Mesendoderm (in vitro differentiated cells): ENCODE results near the gene C10orf95.
A peak's percentile ranks its signal among the peaks of the same experiment; 100 is the strongest.

ENCODE experiments used
- DNase-seq: peaks from one replicate; pipeline ENCODE4 v3.0.0; 2013
- H2AK5ac ChIP-seq: 2 replicates; pipeline ENCODE4 v1.6.1; 2013; ENCODE audit warnings: low read length, inconsistent platforms
- H2BK120ac ChIP-seq: 2 replicates; pipeline ENCODE4 v1.6.1; 2013; ENCODE audit warnings: low read depth, mild to moderate bottlenecking, low read length, moderate library complexity, mixed read lengths
- H2BK15ac ChIP-seq: replicated peaks from 2 replicates; pipeline ENCODE4 v1.6.1; 2013; ENCODE audit warnings: low read depth, mild to moderate bottlenecking, moderate library complexity
- H2BK5ac ChIP-seq: 2 replicates; pipeline ENCODE4 v1.6.1; 2013; ENCODE audit warnings: low read length, inconsistent platforms
- H3K18ac ChIP-seq: 2 replicates; pipeline ENCODE4 v1.6.1; 2013; ENCODE audit warnings: mild to moderate bottlenecking, low read length, mixed read lengths
- H3K23ac ChIP-seq: one replicate; pipeline ENCODE4 v1.6.1; 2013; ENCODE audit warnings: low read length
- H3K27ac ChIP-seq: 2 replicates; pipeline ENCODE4 v1.5.1; 2013; ENCODE audit warnings: low read depth, mild to moderate bottlenecking, inconsistent platforms, low read length, moderate library complexity
- H3K27me3 ChIP-seq: 2 replicates; pipeline ENCODE4 v1.6.1; 2013; ENCODE audit warnings: low read length, control low read depth, mild to moderate bottlenecking, inconsistent platforms; ENCODE audit not compliant: insufficient read depth, poor library complexity
- H3K36me3 ChIP-seq: 2 replicates; pipeline ENCODE4 v1.6.1; 2013; ENCODE audit warnings: low read length, inconsistent platforms; ENCODE audit not compliant: control insufficient read depth, insufficient read depth
- H3K4ac ChIP-seq: one replicate; pipeline ENCODE4 v1.6.1; 2013; ENCODE audit warnings: low read depth, mild to moderate bottlenecking, low read length, moderate library complexity
- H3K4me1 ChIP-seq: 2 replicates; pipeline ENCODE4 v1.6.1; 2013; ENCODE audit warnings: low read depth, low read length, inconsistent platforms; ENCODE audit not compliant: control insufficient read depth
- H3K4me2 ChIP-seq: 2 replicates; pipeline ENCODE4 v1.6.1; 2013; ENCODE audit warnings: low read length
- H3K4me3 ChIP-seq: 2 replicates; pipeline ENCODE4 v1.5.1; 2013; ENCODE audit warnings: mild to moderate bottlenecking, low read length
- H3K56ac ChIP-seq: one replicate; pipeline ENCODE4 v1.6.1; 2013; ENCODE audit warnings: low read length
- H3K79me1 ChIP-seq: 2 replicates; pipeline ENCODE4 v1.6.1; 2013; ENCODE audit warnings: low read length, inconsistent platforms
- H3K79me2 ChIP-seq: 2 replicates; pipeline ENCODE4 v1.6.1; 2013; ENCODE audit warnings: mild to moderate bottlenecking, low read length; ENCODE audit not compliant: control insufficient read depth, insufficient read depth
- H3K9ac ChIP-seq: 2 replicates; pipeline ENCODE4 v1.6.1; 2013; ENCODE audit warnings: low read length, inconsistent platforms
- H4K5ac ChIP-seq: one replicate; pipeline ENCODE4 v1.6.1; 2013; ENCODE audit warnings: low read length
- H4K8ac ChIP-seq: one replicate; pipeline ENCODE4 v1.6.1; 2013; ENCODE audit warnings: low read depth, mild to moderate bottlenecking, control low read depth, low read length, moderate library complexity
- WGBS: extraction: QIAGEN DNeasy Blood & Tissue Kit; methylation state at CpG from one replicate; pipeline ENCODE4 v1.1.7; 2013; ENCODE audit warnings: low lambda C conversion rate, missing lambda C conversion rate; ENCODE audit not compliant: insufficient coverage; ENCODE audit errors: extremely low coverage; 5-methylcytosine and 5-hydroxymethylcytosine counted together

C10orf95 gene

GRCh38 chr10:102410429-102411073 lies 40.8 kb downstream of the C10orf95 start:
- no peak overlapping the region for H3K18ac ChIP-seq
- H3K4me2 ChIP-seq: peak overlapping the region; percentile 25
- H3K27me3 ChIP-seq: peaks cover 32% of the 10 kb centered on the region
- no peak overlapping the region for H3K4me3 ChIP-seq
- no peaks in the 10 kb centered on the region for H3K4me1 ChIP-seq
- no peaks in the 10 kb centered on the region for H3K36me3 ChIP-seq
- H4K8ac ChIP-seq: no peak overlapping the region
- no peak for DNase-seq
- no peaks in the 10 kb centered on the region for H3K79me1 ChIP-seq
- no peak overlapping the region for H2BK120ac ChIP-seq
- peak overlapping the region; percentile 11 for H3K23ac ChIP-seq
- no peak overlapping the region for H2BK5ac ChIP-seq
- no CpG with 5 or more reads among the region's 48 CpGs for WGBS
- no peak overlapping the region for H2BK15ac ChIP-seq
- no peak overlapping the region for H3K27ac ChIP-seq
- H3K4ac ChIP-seq: no peak overlapping the region
- H3K9ac ChIP-seq: peak overlapping the region; percentile 48
- no peaks in the 10 kb centered on the region for H3K79me2 ChIP-seq
- H2AK5ac ChIP-seq: no peak overlapping the region
- H3K56ac ChIP-seq: peak overlapping the region; percentile 54
- no peak overlapping the region for H4K5ac ChIP-seq

GRCh38 chr10:102409604-102410428 lies 41.5 kb downstream of the C10orf95 start:
- H3K56ac ChIP-seq: peak overlapping the region; percentile 54
- H3K79me2 ChIP-seq: no peaks in the 10 kb centered on the region
- WGBS: no CpG with 5 or more reads among the region's 24 CpGs
- peaks cover 32% of the 10 kb centered on the region for H3K27me3 ChIP-seq
- peak overlapping the region; percentile 11 for H3K23ac ChIP-seq
- no peak overlapping the region for H2AK5ac ChIP-seq
- H3K4me2 ChIP-seq: peak overlapping the region; percentile 36
- no peaks in the 10 kb centered on the region for H3K79me1 ChIP-seq
- H3K9ac ChIP-seq: peak overlapping the region; percentile 48
- no peak overlapping the region for H4K5ac ChIP-seq
- no peak overlapping the region for H2BK5ac ChIP-seq
- H3K27ac ChIP-seq: no peak overlapping the region
- DNase-seq: no peak
- H2BK15ac ChIP-seq: no peak overlapping the region
- no peaks in the 10 kb centered on the region for H3K4me1 ChIP-seq
- H3K36me3 ChIP-seq: no peaks in the 10 kb centered on the region
- H2BK120ac ChIP-seq: no peak overlapping the region
- no peak overlapping the region for H4K8ac ChIP-seq
- no peak overlapping the region for H3K18ac ChIP-seq
- H3K4me3 ChIP-seq: no peak overlapping the region
- H3K4ac ChIP-seq: no peak overlapping the region

- Histone ChIP-seq H2BK15ac (no peak overlapping the region), H3K79me1 (no peaks in the 10 kb centered on the region), H3K23ac (no peak overlapping the region), H3K56ac (peak overlapping the region; percentile 78), H3K4me1 (no peaks in the 10 kb centered on the region), H3K4ac (no peak overlapping the region), H2BK120ac (no peak overlapping the region), H4K8ac (no peak overlapping the region), H3K4me3 (peak overlapping the region; percentile 8), H3K27me3 (peaks cover 32% of the 10 kb centered on the region), H4K5ac (no peak overlapping the region), H2BK5ac (no peak overlapping the region), H3K9ac (peak overlapping the region; percentile 41), H3K4me2 (peak overlapping the region; percentile 64), H3K27ac (no peak overlapping the region), H3K79me2 (no peaks in the 10 kb centered on the region), H2AK5ac (no peak overlapping the region), H3K36me3 (no peaks in the 10 kb centered on the region), H3K18ac (no peak overlapping the region)
- WGBS: no CpG with 5 or more reads among the region's 103 CpGs
- DNase-seq: peak; percentile 25
These were observed 42.4 kb downstream of the C10orf95 start for GRCh38 chr10:102408728-102409603.

GRCh38 chr10:102408131-102408727 lies 43.1 kb downstream of the C10orf95 start:
- Histone ChIP-seq H3K36me3 (no peaks in the 10 kb centered on the region), H3K4me3 (no peak overlapping the region), H4K8ac (no peak overlapping the region), H2BK5ac (no peak overlapping the region), H2BK120ac (no peak overlapping the region), H2BK15ac (no peak overlapping the region), H3K4me1 (no peaks in the 10 kb centered on the region), H3K27me3 (peaks cover 32% of the 10 kb centered on the region), H3K79me2 (no peaks in the 10 kb centered on the region), H3K4me2 (no peak overlapping the region), H3K27ac (no peak overlapping the region), H3K23ac (no peak overlapping the region), H3K4ac (no peak overlapping the region), H2AK5ac (no peak overlapping the region), H3K56ac (no peak overlapping the region), H4K5ac (no peak overlapping the region), H3K18ac (no peak overlapping the region), H3K79me1 (no peaks in the 10 kb centered on the region), H3K9ac (no peak overlapping the region)
- no peak for DNase-seq
- no CpG with 5 or more reads among the region's 14 CpGs for WGBS

GRCh38 chr10:102407425-102408130 lies 43.8 kb downstream of the C10orf95 start:
- H3K4me1 ChIP-seq: no peaks in the 10 kb centered on the region
- H3K4me3 ChIP-seq: no peak overlapping the region
- no peak overlapping the region for H2BK120ac ChIP-seq
- no peaks in the 10 kb centered on the region for H3K36me3 ChIP-seq
- no peaks in the 10 kb centered on the region for H3K79me2 ChIP-seq
- no peak overlapping the region for H2BK5ac ChIP-seq
- no peak overlapping the region for H3K9ac ChIP-seq
- H4K5ac ChIP-seq: no peak overlapping the region
- DNase-seq: no peak
- H3K4me2 ChIP-seq: no peak overlapping the region
- H4K8ac ChIP-seq: no peak overlapping the region
- H3K27me3 ChIP-seq: peaks cover 32% of the 10 kb centered on the region
- no peak overlapping the region for H3K27ac ChIP-seq
- H2BK15ac ChIP-seq: no peak overlapping the region
- no peak overlapping the region for H3K18ac ChIP-seq
- no peak overlapping the region for H3K23ac ChIP-seq
- no peak overlapping the region for H2AK5ac ChIP-seq
- H3K56ac ChIP-seq: no peak overlapping the region
- H3K79me1 ChIP-seq: no peaks in the 10 kb centered on the region
- H3K4ac ChIP-seq: no peak overlapping the region
- no CpG with 5 or more reads among the region's 13 CpGs for WGBS
